Dedifferentiated amniotic fluid mesenchymal stem cell (primary cell): ENCODE measurements around the gene DMRTB1.

Source experiments
- DNase-seq: peaks from one replicate; pipeline ENCODE4 v3.0.0-alpha.2; 2016; ENCODE audit errors: extremely low spot score

The DMRTB1 gene

DNA sequence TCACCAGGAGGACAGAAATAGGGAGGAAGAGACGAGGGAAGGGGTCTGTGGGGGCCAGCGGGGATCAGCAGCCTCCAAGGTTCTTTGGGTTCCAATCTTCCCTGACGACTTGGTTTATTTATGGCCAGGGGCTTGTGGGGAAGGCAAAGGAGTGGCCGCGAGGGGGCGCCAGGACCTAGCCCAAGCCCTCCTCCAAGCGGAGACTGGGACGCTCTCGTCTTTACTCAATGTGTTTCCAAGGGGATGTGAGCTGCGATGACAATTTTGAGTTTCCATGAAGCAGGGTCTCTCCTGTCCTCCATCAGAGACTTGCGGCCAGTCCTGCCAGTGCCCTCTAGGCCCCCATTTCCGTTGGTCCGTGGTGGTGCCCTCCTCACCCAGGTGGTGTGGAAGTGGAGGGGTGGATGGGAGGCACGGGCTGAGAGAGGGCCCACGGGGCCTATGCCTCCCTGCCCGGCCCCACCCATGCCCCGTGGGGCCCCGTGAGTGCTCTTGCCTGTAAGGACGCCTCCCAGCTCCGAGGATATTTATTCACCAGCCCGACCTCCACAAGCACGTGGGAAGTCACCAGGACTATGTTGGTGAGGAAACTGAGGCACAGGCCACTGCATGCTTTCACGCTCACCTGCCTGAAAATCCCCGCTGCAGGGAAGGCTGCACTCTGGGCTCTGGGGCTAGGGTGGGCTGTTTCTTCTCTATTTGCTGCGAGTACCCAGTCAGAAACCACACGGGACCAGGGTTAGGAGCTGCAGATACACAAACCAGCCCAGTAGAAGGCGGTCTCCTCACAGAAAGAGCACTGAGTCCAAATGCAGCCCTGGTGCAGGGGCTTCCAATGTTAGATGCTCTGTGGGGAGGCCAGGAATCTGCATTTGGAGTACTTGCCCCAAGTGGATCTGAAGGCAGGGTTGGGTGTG is 26.5 kb downstream of the DMRTB1 start:
- DNase-seq: peak; percentile 77

DNA sequence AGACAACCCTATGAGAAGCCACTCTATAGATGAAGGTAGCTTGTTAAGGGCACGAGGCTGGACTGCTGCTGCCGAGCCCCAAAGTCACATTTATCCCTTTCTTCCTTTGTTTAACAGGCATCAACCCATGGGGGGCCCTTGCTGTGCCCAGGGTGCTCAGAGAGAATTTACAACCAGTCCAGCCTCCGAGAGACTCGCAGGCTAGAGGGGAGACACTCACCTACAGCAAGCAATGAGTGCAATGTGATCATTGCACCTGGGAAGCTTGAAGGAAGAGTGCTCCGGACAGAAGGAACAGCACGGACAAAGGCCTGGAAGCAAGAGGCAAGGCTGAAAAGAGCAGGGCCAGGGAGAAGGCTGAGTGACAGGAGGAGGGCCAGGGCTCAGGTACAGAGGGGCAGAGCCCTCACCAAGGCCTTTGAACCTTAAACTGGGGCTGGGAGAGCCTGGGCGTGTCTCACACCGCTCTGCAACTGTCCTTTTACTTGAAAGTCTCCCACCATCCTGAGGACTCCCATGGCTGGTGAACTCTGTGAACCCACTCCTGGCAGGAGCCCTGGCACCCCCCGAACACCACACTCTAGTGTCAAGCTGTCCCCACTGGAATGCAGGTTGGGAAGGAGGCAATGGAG is 27.3 kb downstream of the DMRTB1 start:
- DNase-seq: no peak

- DNase-seq: no peak
Measured at GRCh38 chr1:53490351-53490750, 31.2 kb downstream of the DMRTB1 start.

DNA sequence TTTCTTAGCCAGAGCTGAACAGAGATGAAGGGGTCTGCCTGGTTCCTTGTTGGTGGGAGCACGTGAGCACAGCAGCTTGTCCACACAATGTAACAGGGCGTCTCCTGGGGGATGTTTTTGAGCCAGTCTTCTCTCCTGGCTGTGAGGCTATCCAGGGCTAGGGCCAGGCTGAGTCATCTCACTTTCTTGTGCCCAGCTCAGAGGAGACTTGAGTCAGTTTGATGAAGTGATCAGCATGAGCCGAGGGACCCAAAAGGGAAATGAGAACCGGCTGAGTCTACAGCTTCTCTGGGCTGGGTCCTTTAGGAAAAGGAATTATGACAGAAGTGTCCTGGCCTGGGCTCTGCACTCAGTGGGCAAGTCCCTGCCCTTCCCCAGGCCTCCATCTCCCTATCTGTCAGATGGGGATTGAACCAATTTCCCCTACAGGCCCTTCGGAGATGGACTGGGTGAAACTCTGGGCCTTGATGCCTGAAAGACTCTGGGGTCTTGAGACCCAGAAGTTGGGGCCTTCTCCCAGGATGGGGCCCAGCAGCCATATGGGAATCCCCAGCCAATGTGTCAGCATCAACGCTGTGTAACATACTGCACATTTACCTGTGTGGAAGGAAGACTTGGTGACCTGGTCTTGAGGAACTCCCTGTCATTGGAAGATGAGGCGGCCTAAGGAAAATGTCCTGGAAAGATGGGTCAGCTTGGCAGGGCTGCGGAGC is 36.6 kb downstream of the DMRTB1 start:
- DNase-seq: no peak

DNA sequence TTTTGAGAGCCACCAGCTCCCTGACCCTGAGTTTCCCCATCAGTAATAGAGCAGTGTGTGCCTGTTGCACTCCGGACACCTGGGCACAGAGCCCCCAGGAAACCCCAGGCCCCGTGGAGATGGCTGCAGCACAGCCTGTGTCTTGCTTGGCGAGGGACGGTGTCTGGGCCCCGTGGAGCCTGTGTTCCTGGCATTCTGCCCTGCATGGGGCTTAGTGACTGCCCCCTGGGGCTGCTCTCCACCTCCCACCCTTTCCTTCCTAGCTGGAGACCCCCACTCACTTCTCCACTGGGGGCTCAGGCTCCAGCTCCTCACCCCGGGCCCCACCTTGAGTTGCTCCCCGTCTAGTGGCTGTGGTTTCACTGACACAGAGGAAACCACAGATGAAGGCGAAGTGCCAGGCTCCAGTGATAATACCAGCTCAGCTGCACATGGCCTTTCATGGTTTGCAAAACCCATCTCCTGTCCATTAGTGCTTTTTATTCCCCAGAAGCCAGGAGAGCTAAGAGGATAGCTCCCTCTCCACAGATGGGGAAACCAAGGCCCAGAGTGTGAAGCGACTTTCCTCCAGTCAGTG is 39.4 kb downstream of the DMRTB1 start:
- no peak for DNase-seq

DNA sequence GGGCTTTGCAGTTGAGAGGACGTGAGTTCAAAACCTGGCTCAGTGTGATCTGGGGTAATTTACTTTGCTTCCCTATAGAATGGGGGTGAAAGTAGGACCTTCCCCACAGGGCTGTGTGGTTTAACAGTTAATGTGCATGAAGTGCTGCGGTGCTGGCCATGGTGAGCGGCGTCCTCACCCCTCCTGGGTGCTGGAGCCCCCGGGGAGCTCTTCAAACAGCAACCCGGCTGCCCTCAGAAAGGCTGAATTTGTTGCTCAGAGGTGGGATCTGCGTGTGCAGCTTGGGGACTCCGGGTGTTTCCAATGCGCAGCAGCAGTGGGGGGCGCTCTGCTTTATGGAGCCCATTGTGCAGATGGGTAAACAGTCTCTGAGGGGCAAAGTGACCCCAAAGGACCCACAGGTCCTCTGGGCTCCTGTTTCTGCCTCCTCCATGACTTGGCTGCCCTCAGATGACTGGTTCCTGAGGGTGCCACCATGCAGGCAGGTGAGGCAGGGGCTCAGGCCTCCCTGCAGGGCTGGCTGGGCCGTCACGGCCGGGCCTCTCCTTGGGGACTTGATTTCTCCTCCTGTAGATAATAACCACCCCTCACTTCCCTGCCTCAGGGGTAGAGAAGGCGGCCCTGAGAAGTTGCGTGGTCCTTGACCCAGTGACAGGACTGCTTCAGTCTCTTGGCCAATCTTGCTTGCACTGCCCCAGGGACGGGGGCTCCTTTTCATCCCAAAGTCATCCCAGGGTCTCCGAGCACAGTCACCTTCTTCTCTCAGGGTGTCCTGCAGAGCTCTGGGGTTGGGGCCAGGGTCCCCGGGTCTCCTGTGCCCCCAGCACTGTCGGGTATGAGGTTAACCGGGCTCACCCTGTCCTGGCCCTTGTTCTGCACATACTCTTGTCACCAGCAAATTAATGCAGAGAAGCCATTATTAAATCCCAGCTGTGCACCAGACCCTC is 40.3 kb downstream of the DMRTB1 start:
- no peak for DNase-seq

GRCh38 chr1:53500204-53501064 is 41.2 kb downstream of the DMRTB1 start:
- DNase-seq: no peak

DNA sequence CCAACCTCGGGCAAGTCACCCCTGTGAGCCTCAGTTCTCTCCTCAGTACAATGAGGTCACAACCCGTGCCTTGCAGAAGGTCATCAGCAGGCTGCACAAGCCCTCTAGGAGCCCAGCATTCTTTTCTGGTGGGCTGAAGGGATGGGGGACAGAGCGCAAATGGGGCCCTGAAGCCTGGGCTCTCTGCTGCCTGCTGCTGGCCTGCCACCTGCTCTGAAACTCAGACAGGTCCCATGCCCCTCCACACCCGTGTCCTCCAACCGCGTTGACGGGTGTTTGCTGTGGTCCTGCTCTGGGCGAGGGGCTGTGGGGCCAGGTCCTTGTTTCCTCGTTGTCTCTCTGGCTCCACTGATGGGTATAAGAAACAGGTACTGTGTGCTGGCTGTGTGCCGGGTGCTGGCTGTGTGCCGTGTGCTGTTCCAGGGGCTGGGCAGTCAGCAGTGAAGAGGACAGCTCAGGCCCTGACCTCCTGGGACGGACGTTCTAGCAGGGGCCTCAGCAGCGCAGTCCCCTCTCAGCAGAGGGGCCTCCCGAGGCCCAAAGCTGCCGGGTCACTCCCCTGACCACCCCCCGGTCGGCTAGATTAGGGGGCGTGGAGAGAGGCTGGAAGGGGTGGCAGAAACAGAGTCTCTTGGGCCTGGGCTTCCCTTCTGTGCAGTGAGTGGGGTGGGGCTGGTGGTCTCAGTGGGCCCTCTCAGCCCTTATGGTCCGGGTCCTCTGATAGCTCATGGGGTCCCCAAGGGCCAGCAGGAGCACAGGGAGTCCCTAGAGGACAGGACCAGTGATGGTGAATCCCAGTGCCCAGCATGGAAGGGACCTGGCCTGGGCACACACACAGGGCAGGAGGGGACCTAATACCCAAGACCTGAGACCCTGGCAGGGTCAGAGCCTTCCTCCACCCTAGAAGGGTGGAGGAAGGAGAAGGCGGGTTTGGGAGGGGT is 42.1 kb downstream of the DMRTB1 start:
- no peak for DNase-seq

GRCh38 chr1:53502641-53503432 is 43.6 kb downstream of the DMRTB1 start:
- DNase-seq: no peak

- no peak for DNase-seq
Measured at GRCh38 chr1:53503433-53504217, 44.4 kb downstream of the DMRTB1 start.

- DNase-seq: no peak
Measured at GRCh38 chr1:53504901-53505300, 45.7 kb downstream of the DMRTB1 start.

- DNase-seq: no peak
Measured at GRCh38 chr1:53505401-53505800, 46.2 kb downstream of the DMRTB1 start.

DNA sequence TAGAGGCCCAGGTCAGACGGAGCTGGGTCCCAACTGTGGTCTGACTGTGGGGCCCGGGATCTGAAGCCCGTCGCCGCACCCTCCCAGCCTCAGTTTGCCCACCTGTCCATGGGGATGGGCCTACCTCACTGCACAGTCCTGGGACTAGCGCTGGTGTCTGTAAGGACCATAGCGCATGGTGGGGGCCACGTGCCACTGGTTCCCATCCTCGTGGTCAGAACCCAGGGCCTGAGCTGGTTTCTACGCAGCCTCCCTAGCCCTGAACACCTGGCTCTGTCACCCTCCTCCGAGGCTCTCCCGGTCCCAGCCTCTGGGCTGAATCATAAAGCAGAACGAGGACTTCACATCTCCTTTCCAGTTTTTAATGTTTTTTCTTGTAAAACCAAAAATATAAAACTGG is 46.7 kb downstream of the DMRTB1 start:
- no peak for DNase-seq

DNA sequence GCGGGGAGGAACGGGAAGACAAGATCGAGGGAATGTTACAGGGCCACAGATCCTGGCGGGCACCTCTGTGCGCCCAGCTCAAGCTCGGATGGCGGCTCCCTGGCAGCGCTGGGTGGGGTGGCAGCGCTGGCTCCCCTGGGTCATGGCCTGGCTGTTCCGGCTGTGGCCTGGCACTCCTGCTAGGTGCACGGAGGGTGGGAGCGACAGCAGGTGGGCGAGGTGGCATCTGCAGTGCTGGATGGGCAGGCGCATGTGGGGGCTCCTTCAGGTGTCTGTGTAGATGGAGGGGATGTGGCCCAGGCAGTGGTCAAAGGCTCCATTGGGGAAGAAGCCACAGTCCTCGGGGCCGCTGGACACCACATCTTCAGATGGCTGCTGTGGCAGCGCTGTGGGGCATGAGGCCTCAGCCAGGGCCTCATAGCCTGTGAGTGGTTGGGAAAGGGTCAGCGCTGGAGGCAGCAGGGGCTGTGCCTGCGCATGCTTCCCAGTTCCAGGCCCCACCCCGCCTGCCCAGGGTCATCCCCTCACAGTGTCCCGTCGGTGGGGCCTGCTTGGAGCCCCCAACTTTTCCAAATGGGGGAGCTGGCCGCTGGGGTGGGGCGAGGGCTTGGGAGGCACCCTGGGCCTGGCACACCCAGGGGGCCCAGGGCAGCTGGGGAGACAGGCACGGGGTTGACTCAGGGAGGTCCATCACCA is 47.3 kb downstream of the DMRTB1 start:
- DNase-seq: no peak

DNA sequence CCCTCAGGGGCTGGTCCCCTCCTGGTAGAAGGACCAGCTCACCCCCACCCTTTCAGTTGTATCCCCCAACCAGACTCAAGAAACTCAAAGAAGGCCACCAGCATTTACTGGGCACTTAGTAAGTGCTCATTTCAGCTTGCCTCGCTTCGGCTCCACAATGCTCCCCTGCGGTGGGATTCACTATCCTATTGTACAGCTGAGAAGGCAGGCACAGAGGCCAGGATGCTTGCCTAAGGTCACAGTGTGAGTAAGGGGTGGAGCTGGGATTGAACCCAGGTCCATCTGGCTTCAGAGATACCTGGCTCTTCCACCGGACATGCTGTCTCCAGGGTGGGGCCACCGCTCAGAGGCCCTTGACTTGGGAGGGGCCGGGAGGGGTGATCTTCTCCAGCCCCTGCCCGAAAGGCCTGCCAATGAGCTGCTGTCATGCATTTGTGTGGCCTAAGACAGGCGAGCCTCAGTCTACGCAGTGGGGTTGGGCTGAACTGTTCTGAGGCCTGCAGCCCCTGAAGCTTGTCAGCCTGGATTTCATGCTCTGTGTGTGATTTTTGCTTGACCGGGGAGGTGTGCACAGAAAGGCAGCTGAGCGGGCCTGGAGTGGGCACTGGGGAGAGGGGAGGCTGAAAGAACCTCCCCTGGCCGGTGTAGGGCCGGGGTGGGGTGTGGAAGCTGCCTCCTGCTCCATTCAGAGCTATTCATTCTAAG is 48.1 kb downstream of the DMRTB1 start:
- no peak for DNase-seq
